ENCODE measurements around the gene USP32.

USP32 gene

DNA sequence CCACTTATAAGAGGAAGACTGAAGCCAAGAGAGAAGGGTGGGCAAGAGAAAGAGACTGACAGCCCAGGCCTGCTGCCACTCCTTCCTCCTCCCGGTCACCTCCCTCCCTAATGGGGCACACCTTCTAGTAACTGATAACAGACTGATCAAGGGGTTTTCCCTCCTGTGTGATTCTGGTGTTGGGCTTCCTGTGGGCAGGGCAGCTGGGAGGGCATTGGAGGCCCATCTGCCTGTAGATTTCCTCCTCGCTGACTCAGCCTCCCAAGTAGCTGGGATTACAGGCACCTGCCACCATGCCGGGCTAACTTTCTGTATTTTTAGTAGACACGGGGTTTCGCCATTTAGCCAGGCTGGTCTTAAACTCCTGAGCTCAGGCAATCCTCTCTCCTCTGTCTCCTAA lies 226.0 kb downstream of the USP32 start:
- ATAC-seq = no peak
- TF ChIP-seq CSDC2 (CRISPR knock-in tag; IDR thresholded peaks at IDR 0.05) = no peak

DNA sequence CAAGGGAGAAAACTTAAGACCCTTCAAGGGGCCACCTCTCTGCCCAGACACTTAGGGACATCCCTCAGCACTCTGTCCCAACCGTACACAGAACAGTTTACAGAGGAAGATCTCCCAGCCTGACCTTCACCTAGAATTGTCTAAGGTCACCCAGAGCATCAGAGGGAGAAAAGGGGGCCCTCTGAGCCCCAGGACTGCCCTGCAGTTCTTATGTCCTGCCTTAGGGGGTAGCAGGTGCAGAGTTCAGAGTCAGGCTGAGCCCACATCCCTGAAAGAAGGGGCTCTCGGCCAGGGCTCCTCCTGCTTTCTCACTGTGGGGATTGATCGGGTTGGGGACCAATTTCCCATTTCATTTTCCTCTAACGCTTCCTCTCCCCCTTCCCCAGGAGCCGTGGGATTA lies 226.7 kb downstream of the USP32 start:
- no peak for ATAC-seq
- TF ChIP-seq ARNTL (CRISPR knock-in tag; IDR thresholded peaks at IDR 0.05; ENCODE audit: borderline replicate concordance, low read depth) (no peak), GLIS3 (CRISPR knock-in tag; IDR thresholded peaks at IDR 0.05) (no peak)

DNA sequence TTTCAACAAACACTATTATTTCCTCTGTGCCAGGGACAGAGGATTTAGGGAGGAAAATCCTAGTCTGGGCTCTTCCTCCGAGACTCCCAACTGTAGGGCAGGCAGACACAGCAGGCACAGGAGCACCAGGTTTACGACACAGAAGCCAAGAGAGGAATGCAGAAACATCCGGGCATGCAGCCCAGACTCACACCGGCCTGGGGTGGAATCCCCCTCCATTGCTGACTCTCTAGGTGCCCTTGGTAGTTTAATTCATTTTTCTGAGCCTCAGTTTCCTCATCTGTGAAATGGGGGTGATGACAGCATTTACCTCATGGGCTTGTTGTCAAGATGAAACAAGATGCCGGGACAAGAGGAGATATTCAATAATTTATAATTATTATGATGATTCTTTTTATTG lies 227.2 kb downstream of the USP32 start:
- TF ChIP-seq ISL1 (CRISPR knock-in tag; IDR thresholded peaks at IDR 0.05) = no peak
- TF ChIP-seq CSDC2 (CRISPR knock-in tag; IDR thresholded peaks at IDR 0.05) = no peak
- TF ChIP-seq GLIS3 (CRISPR knock-in tag; IDR thresholded peaks at IDR 0.05) = no peak
- no peak for TF ChIP-seq ARNTL (CRISPR knock-in tag; IDR thresholded peaks at IDR 0.05; ENCODE audit: borderline replicate concordance, low read depth)
- no peak for TF ChIP-seq TCF4 (CRISPR knock-in tag; IDR thresholded peaks at IDR 0.05; ENCODE audit: borderline replicate concordance)
- TF ChIP-seq, protein P1, sequence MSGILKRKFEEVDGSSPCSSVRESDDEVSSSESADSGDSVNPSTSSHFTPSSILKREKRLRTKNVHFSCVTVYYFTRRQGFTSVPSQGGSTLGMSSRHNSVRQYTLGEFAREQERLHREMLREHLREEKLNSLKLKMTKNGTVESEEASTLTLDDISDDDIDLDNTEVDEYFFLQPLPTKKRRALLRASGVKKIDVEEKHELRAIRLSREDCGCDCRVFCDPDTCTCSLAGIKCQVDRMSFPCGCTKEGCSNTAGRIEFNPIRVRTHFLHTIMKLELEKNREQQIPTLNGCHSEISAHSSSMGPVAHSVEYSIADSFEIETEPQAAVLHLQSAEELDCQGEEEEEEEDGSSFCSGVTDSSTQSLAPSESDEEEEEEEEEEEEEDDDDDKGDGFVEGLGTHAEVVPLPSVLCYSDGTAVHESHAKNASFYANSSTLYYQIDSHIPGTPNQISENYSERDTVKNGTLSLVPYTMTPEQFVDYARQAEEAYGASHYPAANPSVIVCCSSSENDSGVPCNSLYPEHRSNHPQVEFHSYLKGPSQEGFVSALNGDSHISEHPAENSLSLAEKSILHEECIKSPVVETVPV (CRISPR knock-in tag; IDR thresholded peaks at IDR 0.05) = no peak
- no peak for ATAC-seq

DNA sequence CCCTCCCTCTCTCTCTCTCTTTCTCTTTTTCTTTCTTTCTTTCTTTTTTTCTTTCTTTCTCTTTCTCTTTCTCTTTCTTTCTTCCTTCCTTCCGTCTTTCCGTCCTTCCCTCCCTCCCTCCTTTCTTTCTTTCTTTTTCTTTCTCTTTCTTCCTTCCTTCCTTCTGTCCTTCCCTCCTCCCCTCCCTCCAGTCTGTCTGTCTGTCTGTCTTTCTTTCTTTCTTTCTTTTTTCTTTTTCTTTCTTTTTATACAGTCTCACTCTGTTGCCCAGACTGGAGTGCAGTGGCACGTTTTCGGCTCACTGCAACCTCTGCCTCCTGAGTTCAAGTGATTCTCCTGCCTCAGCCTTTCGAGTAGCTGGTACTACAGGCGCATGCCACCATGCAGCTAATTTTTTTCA lies 227.8 kb downstream of the USP32 start:
- TF ChIP-seq GLIS3 (CRISPR knock-in tag; IDR thresholded peaks at IDR 0.05) = no peak
- TF ChIP-seq ESRRG (CRISPR knock-in tag; IDR thresholded peaks at IDR 0.05) = no peak
- TF ChIP-seq ISL1 (CRISPR knock-in tag; IDR thresholded peaks at IDR 0.05) = no peak
- TF ChIP-seq, protein P1 (CRISPR knock-in tag; IDR thresholded peaks at IDR 0.05) = no peak
- TF ChIP-seq ZNF70 (CRISPR knock-in tag; IDR thresholded peaks at IDR 0.05) = no peak
- TF ChIP-seq, protein P2, sequence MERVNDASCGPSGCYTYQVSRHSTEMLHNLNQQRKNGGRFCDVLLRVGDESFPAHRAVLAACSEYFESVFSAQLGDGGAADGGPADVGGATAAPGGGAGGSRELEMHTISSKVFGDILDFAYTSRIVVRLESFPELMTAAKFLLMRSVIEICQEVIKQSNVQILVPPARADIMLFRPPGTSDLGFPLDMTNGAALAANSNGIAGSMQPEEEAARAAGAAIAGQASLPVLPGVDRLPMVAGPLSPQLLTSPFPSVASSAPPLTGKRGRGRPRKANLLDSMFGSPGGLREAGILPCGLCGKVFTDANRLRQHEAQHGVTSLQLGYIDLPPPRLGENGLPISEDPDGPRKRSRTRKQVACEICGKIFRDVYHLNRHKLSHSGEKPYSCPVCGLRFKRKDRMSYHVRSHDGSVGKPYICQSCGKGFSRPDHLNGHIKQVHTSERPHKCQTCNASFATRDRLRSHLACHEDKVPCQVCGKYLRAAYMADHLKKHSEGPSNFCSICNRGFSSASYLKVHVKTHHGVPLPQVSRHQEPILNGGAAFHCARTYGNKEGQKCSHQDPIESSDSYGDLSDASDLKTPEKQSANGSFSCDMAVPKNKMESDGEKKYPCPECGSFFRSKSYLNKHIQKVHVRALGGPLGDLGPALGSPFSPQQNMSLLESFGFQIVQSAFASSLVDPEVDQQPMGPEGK (CRISPR knock-in tag; IDR thresholded peaks at IDR 0.05; ENCODE audit: borderline replicate concordance) = no peak
- TF ChIP-seq ZFP30 (CRISPR knock-in tag; IDR thresholded peaks at IDR 0.05) = no peak
- no peak for TF ChIP-seq ZNF8 (CRISPR knock-in tag; IDR thresholded peaks at IDR 0.05)
- TF ChIP-seq BACH2 (CRISPR knock-in tag; IDR thresholded peaks at IDR 0.05; ENCODE audit: borderline replicate concordance) = no peak
- no peak for TF ChIP-seq ZFP3 (CRISPR knock-in tag; IDR thresholded peaks at IDR 0.05)
- no peak for TF ChIP-seq SNAI2 (CRISPR knock-in tag; IDR thresholded peaks at IDR 0.05)
- TF ChIP-seq PPARA (CRISPR knock-in tag; IDR thresholded peaks at IDR 0.05; ENCODE audit: borderline replicate concordance) = no peak
- no peak for TF ChIP-seq ZC3H10 (CRISPR knock-in tag; IDR thresholded peaks at IDR 0.05)
- ATAC-seq = no peak

DNA sequence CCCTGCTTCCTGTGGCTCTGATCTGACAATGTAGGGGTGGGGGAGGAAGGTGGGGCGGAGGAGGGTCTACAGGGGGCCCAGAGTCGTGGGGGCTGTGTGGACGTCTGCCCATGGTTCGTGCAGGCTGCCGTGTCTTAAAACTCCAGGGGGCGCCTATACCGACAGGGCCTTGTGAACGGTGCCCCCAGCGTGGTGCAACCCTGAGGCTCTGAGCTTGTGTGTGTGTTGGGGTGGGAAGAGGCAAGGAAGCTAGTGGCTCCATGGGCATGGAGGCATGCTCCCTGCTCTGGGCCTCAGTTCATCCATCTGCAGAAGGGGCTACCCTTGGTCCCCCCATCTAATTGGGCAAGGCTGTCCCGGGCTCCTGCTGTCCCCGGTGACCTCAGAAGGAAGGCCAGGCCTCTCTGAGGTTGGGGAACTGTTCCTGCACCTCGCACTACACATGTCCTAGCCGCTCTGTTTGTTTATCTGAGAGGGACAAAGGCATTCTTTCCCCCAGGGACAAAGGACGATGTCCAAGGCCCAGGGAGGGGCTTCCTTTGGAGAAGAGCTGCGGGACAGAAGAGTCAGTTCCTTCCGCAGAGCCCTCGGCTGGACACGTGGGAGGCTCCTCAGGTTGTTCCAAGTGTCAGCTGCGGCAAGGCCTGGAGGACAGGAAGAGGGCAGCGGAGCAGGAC lies 228.7 kb downstream of the USP32 start:
- no peak for ATAC-seq
- TF ChIP-seq, protein P3, sequence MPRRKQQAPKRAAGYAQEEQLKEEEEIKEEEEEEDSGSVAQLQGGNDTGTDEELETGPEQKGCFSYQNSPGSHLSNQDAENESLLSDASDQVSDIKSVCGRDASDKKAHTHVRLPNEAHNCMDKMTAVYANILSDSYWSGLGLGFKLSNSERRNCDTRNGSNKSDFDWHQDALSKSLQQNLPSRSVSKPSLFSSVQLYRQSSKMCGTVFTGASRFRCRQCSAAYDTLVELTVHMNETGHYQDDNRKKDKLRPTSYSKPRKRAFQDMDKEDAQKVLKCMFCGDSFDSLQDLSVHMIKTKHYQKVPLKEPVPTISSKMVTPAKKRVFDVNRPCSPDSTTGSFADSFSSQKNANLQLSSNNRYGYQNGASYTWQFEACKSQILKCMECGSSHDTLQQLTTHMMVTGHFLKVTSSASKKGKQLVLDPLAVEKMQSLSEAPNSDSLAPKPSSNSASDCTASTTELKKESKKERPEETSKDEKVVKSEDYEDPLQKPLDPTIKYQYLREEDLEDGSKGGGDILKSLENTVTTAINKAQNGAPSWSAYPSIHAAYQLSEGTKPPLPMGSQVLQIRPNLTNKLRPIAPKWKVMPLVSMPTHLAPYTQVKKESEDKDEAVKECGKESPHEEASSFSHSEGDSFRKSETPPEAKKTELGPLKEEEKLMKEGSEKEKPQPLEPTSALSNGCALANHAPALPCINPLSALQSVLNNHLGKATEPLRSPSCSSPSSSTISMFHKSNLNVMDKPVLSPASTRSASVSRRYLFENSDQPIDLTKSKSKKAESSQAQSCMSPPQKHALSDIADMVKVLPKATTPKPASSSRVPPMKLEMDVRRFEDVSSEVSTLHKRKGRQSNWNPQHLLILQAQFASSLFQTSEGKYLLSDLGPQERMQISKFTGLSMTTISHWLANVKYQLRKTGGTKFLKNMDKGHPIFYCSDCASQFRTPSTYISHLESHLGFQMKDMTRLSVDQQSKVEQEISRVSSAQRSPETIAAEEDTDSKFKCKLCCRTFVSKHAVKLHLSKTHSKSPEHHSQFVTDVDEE (CRISPR knock-in tag; IDR thresholded peaks at IDR 0.05) = no peak
- TF ChIP-seq CSDC2 (CRISPR knock-in tag; IDR thresholded peaks at IDR 0.05) = no peak
- TF ChIP-seq ZNF70 (CRISPR knock-in tag; IDR thresholded peaks at IDR 0.05) = no peak
- TF ChIP-seq SNAI2 (CRISPR knock-in tag; IDR thresholded peaks at IDR 0.05) = no peak
- TF ChIP-seq OSR1 (CRISPR knock-in tag; IDR thresholded peaks at IDR 0.05) = no peak
- no peak for TF ChIP-seq TOX (CRISPR knock-in tag; IDR thresholded peaks at IDR 0.05; ENCODE audit: borderline replicate concordance)
- no peak for TF ChIP-seq ISL1 (CRISPR knock-in tag; IDR thresholded peaks at IDR 0.05)
- no peak for TF ChIP-seq ZC3H10 (CRISPR knock-in tag; IDR thresholded peaks at IDR 0.05)
- no peak for TF ChIP-seq ZNF8 (CRISPR knock-in tag; IDR thresholded peaks at IDR 0.05)
- no peak for TF ChIP-seq TCF4 (CRISPR knock-in tag; IDR thresholded peaks at IDR 0.05; ENCODE audit: borderline replicate concordance)
- TF ChIP-seq, protein P2 (CRISPR knock-in tag; IDR thresholded peaks at IDR 0.05; ENCODE audit: borderline replicate concordance) = no peak
- no peak for TF ChIP-seq ZFP3 (CRISPR knock-in tag; IDR thresholded peaks at IDR 0.05)
- TF ChIP-seq ARNTL (CRISPR knock-in tag; IDR thresholded peaks at IDR 0.05; ENCODE audit: borderline replicate concordance, low read depth) = no peak
